ENCODE results near the gene GRM7.

- TF ChIP-seq CAMTA2 (CRISPR knock-in tag; conservative IDR thresholded peaks at IDR 0.05) (no peak), NFIC (IDR thresholded peaks at IDR 0.05) (no peak), RBM15 (IDR thresholded peaks at IDR 0.05; ENCODE audit: insufficient read depth, low read length) (no peak), RBFOX2 (IDR thresholded peaks at IDR 0.05; ENCODE audit: low read depth, low read length) (no peak), CBX8 (IDR thresholded peaks at IDR 0.05; ENCODE audit: borderline replicate concordance, extremely low read depth, low read depth, low read length, poor library complexity, severe bottlenecking) (no peak), ZBTB1 (CRISPR knock-in tag; IDR thresholded peaks at IDR 0.05; ENCODE audit: borderline replicate concordance, low read depth) (no peak), CHCHD3 (CRISPR knock-in tag; IDR thresholded peaks at IDR 0.05) (no peak), RFX7 (CRISPR knock-in tag; IDR thresholded peaks at IDR 0.05) (no peak), SRF (CRISPR knock-in tag; IDR thresholded peaks at IDR 0.05) (no peak), TCF15 (CRISPR knock-in tag; IDR thresholded peaks at IDR 0.05) (no peak), POLR2AphosphoS5 (IDR thresholded peaks at IDR 0.05; ENCODE audit: control insufficient read depth, insufficient read depth, low read depth, low read length) (no peak), ELF4 (CRISPR knock-in tag; IDR thresholded peaks at IDR 0.05) (no peak)
Measured at GRCh38 chr3:7038394-7038793, 177.5 kb downstream of the GRM7 start.

Data from K562 (cell line).